Activated effector memory CD4-positive, alpha-beta T cell treated with anti-CD3 and anti-CD28 coated beads, Interleukin-2, amount 50 U/mL, for 16 hours (primary cell): ENCODE data around the gene MAGEA2.
"Not testable (repeated sequence)": the region's sequence is repeated elsewhere in the genome, so short reads cannot be mapped to it uniquely, and the experiment has no call there.

Experiments used
- DNase-seq: peaks from one replicate; pipeline ENCODE4 v3.0.0-alpha.2; 2020

The MAGEA2 gene

GRCh38 chrX:152706500-152706899 is 47.1 kb downstream of the MAGEA2 start:
- DNase-seq, result not testable (repeated sequence)

GRCh38 chrX:152700390-152700789 is 53.3 kb downstream of the MAGEA2 start:
- not testable (repeated sequence) for DNase-seq
